Measurements from ENCODE around the gene DAAM1. TPM values are rescaled to one million over a fixed set of nuclear protein-coding genes. Genes with fewer than 3 reads are reported as not detected.

DAAM1 gene
- polyA plus RNA-seq, 6 donors from 2014 or later: 5.0 to 13.6 (median 10.2) TPM

DNA sequence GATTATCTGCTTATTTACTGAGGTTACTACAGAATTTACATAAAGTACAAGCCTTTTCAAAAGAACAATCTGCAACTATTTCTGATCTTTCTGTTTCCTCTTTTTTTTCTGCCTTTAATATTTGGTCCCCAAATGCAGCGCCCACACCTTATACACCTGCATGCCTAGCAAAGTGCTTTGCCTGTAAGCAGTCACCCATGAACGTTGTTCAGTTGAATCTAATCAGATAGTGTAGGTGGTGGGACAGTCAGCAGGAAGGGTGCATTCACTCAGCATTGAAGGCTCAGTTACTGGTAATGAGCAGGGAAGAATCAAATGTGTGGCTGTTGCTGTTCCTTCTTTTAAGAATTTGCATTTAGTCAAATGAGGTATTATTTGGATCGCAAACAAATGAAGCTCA is 168.3 kb downstream of the DAAM1 start:
- Mint-ChIP-seq H3K4me1 (peaks cover 56 to 73% (median 64%) of the 10 kb centered on the region in 3 donors), H3K36me3 (peaks cover 0 to 11% of the 10 kb centered on the region in 2 donors)

DNA sequence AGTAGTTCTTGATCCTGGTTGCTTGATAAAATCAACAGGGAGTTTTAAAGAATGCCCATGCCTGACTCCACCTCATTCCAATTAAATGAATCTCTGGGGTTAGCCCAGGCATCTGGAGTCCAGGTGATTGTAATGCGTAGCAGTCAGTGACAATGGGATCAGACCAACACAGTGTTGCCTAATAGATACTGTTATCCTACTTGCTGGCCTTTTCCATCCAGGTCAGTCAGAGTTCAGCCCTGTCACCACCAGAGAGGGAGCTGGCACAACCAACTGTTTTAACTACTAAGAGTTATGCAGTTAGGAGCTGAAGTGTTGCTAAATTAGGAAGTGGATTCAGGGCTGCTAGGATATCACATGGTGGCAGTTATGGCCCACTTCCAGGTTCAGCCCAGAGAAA is 169.6 kb downstream of the DAAM1 start:
- Mint-ChIP-seq H3K27ac (peak overlapping the region in 2 of 6 donors; percentile 66 to 75), H3K4me1 (peaks cover 54 to 71% (median 62%) of the 10 kb centered on the region in 3 donors), H3K27me3 (no peaks in the 10 kb centered on the region), H3K36me3 (peaks cover 0 to 11% of the 10 kb centered on the region in 2 donors), H3K9me3 (no peaks in the 10 kb centered on the region), H3K4me3 (peak overlapping the region in 1 of 8 donors; percentile 9)
- no peak for ATAC-seq (ENCODE audit: low read depth in 2 of 2)
- no peak for DNase-seq

More for the DNA sequence above, 168.3 kb downstream of the DAAM1 start:
- Mint-ChIP-seq H3K27me3 (no peaks in the 10 kb centered on the region), H3K27ac (peak overlapping the region in 4 of 6 donors; percentile 16 to 61 (median 42)), H3K9me3 (no peaks in the 10 kb centered on the region), H3K4me3 (peak overlapping the region in 7 of 8 donors; percentile 24 to 75 (median 47))
- ATAC-seq (ENCODE audit: low read depth in 2 of 2) (peak; percentile 65 to 70), DNase-seq (peak; percentile 5)

DNA sequence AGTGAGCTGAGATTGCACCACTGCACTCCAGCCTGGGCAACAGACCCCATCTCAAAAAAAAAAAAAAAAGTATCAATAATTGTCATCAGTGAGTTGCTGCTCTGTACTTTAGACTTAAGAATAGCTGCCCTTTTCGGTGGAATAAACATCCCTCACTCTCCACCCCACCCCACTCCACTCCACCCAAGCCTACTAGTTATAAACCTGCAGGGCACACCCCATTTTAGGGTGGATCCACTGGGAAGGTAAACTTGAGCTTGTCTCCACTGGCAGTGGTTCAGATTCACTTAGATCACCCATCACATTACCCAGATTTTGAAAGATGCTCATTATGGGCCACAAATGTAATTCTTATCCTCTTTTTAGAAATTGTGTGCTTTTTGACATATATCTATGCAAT is 170.3 kb downstream of the DAAM1 start:
- H3K27ac Mint-ChIP-seq: no peak overlapping the region
- no peak for DNase-seq
- H3K4me1 Mint-ChIP-seq: peaks cover 52 to 65% (median 58%) of the 10 kb centered on the region in 3 donors
- H3K27me3 Mint-ChIP-seq: no peaks in the 10 kb centered on the region
- no peak overlapping the region for H3K4me3 Mint-ChIP-seq
- peaks cover 0 to 17% of the 10 kb centered on the region in 2 donors for H3K36me3 Mint-ChIP-seq
- no peaks in the 10 kb centered on the region for H3K9me3 Mint-ChIP-seq
- no peak for ATAC-seq (ENCODE audit: low read depth in 2 of 2)

DNA sequence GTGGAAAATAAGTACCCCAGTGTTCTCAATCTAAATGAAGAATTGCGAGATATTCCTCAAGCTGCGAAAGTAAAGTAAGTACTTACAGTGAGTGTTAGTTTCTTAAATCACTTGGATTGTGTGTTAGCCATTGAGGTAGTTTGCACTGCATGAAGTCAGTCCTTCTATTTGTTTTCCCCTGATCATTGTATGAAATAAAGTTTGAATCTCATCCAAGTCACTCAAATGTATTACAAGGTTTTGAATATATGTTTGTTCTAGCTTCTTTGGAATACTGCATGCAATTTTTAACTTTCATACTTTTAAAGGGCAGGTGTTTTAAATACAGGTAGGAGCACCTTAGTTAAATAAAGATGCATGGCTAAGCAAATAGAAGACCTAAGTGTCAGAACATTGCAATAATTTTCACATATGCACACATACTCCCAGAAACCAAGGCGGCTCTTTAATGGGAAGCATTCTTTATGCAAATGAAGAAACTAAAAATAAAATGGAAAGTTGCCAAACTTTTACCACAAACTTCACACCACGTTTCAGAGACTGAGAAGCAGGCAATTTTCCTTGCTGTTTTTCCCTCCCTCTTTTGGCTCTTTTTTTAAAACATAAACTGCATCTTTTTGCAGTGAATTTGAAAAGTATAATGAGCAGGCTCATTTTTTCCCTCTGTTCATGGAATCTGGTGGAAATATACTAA is 171.1 kb downstream of the DAAM1 start:
- no peaks in the 10 kb centered on the region for H3K27me3 Mint-ChIP-seq
- no peak for DNase-seq
- H3K36me3 Mint-ChIP-seq: peaks cover 7 to 18% of the 10 kb centered on the region in 2 donors
- peak overlapping the region in 5 of 8 donors; percentile 3 to 62 (median 36) for H3K4me3 Mint-ChIP-seq
- peaks cover 52 to 59% (median 58%) of the 10 kb centered on the region in 3 donors for H3K4me1 Mint-ChIP-seq
- H3K9me3 Mint-ChIP-seq: no peaks in the 10 kb centered on the region
- no peak for ATAC-seq (ENCODE audit: low read depth in 2 of 2)
- H3K27ac Mint-ChIP-seq: peak overlapping the region in 1 of 6 donors; percentile 70

DNA sequence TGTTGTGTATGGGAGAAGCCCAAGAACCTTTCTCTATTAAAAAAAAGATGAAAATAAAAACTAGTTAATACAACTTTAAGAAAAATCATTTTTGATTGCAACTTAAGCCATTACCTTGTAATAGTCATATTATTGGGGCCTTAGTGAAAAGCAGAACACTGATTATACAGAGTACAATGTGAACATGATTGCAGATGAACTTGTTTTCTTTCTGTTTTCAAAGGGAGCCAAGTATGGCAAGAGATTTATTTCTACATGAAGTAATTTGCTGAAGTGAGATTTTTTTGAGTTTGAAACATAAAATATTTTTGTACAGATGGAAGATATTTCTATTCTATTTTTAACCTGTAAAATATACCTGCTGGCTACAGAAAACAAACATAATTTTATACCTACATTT is 171.8 kb downstream of the DAAM1 start:
- peaks cover 13 to 23% of the 10 kb centered on the region in 2 donors for H3K36me3 Mint-ChIP-seq
- no peaks in the 10 kb centered on the region for H3K9me3 Mint-ChIP-seq
- ATAC-seq (ENCODE audit: low read depth in 2 of 2) (no peak), DNase-seq (no peak)
- peak overlapping the region in 1 of 6 donors; percentile 87 for H3K27ac Mint-ChIP-seq
- peak overlapping the region in 4 of 8 donors; percentile 3 to 62 (median 35) for H3K4me3 Mint-ChIP-seq
- H3K27me3 Mint-ChIP-seq: no peaks in the 10 kb centered on the region
- peaks cover 49 to 59% (median 58%) of the 10 kb centered on the region in 3 donors for H3K4me1 Mint-ChIP-seq

DNA sequence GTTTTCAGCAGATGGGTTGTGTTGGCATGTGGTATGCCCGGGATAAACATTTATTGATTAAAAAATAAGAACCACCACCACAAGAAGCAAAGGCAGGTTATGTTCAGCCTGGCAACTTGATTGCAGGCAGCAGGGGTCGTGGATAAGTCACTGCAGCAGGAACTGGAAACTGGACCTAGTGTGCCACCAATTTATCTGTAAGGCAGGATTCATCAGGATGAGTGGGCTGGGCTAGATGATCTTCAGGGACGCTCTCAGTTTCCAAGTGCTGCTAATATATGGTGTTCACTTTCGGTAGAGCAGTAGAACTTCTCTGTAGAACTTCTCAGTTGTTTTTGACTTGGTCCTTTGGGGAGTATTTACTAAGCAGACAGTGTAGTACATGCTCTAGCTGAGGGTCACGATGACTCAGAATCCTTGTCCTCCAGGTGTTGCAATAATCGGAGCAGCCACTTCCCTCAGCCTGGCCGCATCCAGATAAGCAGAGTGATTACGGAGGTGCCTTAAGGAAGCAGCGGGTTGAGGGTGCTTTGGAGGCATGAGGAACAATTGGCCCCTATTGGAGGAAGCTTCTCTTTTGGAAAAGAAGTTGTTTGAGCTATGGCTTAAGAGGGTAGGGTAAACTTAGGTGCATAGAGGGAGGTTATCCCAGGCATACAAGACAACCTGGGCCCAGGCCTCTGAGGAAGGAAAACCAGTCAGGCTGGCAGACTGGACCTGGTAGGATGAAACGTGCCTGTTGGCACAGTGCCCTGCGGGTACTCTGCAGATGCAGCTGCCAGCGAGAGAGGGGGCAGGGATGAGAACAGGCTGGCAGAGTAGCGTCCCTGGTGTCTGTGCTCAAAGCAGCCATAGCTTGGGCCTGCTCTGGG is 172.7 kb downstream of the DAAM1 start:
- peak overlapping the region in 4 of 6 donors; percentile 23 to 87 (median 50) for H3K27ac Mint-ChIP-seq

DNA sequence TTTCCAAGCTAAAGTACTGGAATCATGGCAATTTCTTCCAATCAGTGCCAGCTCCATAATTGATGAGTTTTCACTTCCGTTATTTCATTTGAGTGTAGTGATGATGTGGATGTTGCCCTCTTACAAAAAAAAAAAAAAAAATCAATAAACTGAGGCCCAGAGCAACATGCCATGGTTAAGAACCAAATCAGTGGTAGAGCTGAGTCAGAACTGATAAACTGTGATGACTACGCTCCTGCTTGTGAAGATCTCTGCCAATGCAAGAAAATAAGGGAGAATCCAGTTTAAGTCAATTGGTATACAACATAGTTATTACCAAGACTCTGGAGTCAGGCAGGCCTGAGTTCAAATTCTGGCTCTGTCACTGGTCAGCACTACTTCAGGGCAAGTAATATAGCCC is 174.0 kb downstream of the DAAM1 start:
- ATAC-seq (ENCODE audit: low read depth in 2 of 2) (no peak), DNase-seq (no peak)
- no peak overlapping the region for H3K4me3 Mint-ChIP-seq
- peaks cover 32 to 41% (median 41%) of the 10 kb centered on the region in 3 donors for H3K4me1 Mint-ChIP-seq
- H3K36me3 Mint-ChIP-seq: peaks cover 18 to 31% of the 10 kb centered on the region in 2 donors
- H3K27me3 Mint-ChIP-seq: no peaks in the 10 kb centered on the region
- H3K27ac Mint-ChIP-seq: no peak overlapping the region
- H3K9me3 Mint-ChIP-seq: no peaks in the 10 kb centered on the region

More for the DNA sequence above, 172.7 kb downstream of the DAAM1 start:
- Mint-ChIP-seq H3K36me3 (peaks cover 13 to 23% of the 10 kb centered on the region in 2 donors), H3K27me3 (no peaks in the 10 kb centered on the region), H3K4me3 (peak overlapping the region in 7 of 8 donors; percentile 4 to 61 (median 36)), H3K9me3 (no peaks in the 10 kb centered on the region), H3K4me1 (peaks cover 44 to 54% (median 54%) of the 10 kb centered on the region in 3 donors)
- DNase-seq (no peak), ATAC-seq (ENCODE audit: low read depth in 2 of 2) (peak; percentile 21 to 42)

DNA sequence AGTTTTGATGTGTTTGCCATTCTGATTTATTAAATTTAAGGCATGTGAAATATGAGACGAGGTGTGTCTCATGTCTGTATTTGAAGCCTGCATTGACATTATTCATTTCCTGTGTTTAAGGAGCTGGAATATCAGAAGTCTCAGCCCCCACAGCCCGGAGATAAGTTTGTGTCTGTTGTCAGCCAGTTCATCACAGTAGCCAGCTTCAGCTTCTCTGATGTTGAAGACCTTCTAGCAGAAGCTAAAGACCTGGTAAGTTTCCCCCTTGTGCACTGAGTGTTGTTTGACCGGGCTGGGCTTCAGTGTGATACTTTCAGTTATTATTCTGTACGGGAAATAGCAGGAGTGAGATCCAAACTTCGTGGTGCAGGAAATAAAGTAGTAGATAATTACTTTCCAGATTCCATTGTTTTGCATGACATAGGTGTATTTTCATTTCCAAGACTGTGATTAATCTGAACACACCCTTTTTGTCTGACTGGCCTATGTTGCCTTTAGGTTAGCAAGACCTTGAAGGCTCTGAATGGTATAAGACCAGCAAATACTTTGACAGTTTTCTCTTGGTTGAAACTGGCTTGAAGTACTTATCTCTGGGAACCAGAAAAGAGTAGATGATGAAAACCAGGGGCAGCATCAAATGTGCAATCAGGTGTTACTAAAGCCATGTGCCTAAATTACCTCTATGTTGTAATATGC is 175.2 kb downstream of the DAAM1 start:
- no peak for DNase-seq
- no peaks in the 10 kb centered on the region for H3K27me3 Mint-ChIP-seq
- no peak overlapping the region for H3K27ac Mint-ChIP-seq
- ATAC-seq (ENCODE audit: low read depth in 2 of 2): no peak
- H3K9me3 Mint-ChIP-seq: no peaks in the 10 kb centered on the region
- peaks cover 27 to 40% of the 10 kb centered on the region in 2 donors for H3K36me3 Mint-ChIP-seq
- no peak overlapping the region for H3K4me3 Mint-ChIP-seq
- H3K4me1 Mint-ChIP-seq: peaks cover 26 to 30% (median 30%) of the 10 kb centered on the region in 3 donors

DNA sequence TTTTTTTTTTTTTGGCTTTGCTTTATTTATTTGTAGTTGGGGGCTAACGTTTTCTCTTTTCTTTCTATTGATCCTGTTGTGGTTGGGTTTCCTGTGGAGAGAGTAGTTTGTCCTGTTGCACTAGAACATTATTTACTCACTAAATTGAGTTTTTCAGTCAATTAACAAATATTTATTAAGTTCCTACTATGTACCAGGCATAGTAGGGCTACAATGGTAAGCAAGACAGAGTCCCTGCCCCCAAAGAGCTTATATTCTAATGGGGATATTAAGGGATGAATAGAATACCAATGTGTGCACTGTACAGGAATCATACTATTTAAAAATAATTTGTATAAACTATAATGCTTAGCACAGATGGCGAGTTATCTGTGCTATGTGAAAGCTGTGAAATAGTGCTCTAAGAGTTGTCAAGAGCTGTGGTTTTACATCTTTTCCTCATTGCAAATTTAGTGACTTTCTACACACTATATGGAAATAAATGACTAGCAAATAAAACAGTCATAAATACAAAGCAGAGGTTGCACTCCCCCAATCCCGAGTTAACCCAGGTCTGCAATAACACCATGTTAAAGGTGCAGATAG is 181.8 kb downstream of the DAAM1 start:
- H3K36me3 Mint-ChIP-seq: peaks cover 20 to 22% of the 10 kb centered on the region in 2 donors
- H3K27ac Mint-ChIP-seq: no peak overlapping the region
- no peak overlapping the region for H3K4me3 Mint-ChIP-seq

DNA sequence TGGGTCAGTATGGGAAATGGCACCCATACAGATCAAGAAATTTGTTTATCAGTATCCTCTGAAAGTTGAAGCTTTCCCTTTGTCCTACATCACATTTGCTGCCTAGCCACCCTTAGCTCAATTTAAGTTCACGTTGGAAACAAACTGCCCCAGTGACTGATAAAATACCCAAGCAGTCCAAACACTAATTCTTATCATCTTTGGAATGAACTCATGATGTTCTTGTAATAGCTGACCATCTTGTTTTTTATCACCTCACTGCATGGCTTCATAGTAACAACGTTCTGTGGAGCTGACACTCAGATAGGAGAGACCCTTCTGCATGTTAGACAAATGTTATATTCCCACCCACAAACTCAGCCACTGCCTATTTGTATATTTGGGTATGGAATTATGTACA is 183.3 kb downstream of the DAAM1 start:
- DNase-seq: no peak
- Mint-ChIP-seq H3K9me3 (no peaks in the 10 kb centered on the region), H3K4me3 (no peak overlapping the region), H3K36me3 (peaks cover 18 to 20% of the 10 kb centered on the region in 2 donors), H3K27ac (no peak overlapping the region), H3K4me1 (no peaks in the 10 kb centered on the region), H3K27me3 (no peaks in the 10 kb centered on the region)
- ATAC-seq (ENCODE audit: low read depth in 2 of 2): no peak

More for the DNA sequence above, 181.8 kb downstream of the DAAM1 start:
- Mint-ChIP-seq H3K9me3 (no peaks in the 10 kb centered on the region), H3K27me3 (no peaks in the 10 kb centered on the region), H3K4me1 (no peaks in the 10 kb centered on the region)
- no peak for DNase-seq
- ATAC-seq (ENCODE audit: low read depth in 2 of 2): no peak

DNA sequence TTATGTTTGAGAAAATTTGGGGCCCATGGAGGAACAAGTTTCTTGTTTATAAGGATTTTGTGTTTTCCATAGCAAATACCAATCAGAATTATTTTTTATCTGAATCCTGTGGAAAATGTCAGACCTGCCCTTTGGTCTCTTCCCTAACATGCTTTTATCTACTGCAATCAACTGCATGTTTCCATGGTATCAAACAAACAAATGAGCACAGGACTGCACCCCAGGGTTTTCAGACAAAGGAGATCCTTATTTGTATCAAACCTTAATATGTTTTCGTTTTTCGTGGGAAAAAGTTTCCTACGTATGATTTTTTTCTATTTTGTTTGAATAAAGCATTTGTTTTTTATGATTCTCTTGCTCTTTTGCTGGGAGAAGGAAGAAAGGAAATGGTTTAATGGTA is 185.6 kb downstream of the DAAM1 start:
- no peak for DNase-seq
- H3K4me1 Mint-ChIP-seq: no peaks in the 10 kb centered on the region
- no peaks in the 10 kb centered on the region for H3K9me3 Mint-ChIP-seq
- ATAC-seq (ENCODE audit: low read depth in 2 of 2): no peak
- peaks cover 2 to 3% of the 10 kb centered on the region in 2 donors for H3K36me3 Mint-ChIP-seq
- no peak overlapping the region for H3K27ac Mint-ChIP-seq
- no peaks in the 10 kb centered on the region for H3K27me3 Mint-ChIP-seq
- H3K4me3 Mint-ChIP-seq: no peak overlapping the region

DNA sequence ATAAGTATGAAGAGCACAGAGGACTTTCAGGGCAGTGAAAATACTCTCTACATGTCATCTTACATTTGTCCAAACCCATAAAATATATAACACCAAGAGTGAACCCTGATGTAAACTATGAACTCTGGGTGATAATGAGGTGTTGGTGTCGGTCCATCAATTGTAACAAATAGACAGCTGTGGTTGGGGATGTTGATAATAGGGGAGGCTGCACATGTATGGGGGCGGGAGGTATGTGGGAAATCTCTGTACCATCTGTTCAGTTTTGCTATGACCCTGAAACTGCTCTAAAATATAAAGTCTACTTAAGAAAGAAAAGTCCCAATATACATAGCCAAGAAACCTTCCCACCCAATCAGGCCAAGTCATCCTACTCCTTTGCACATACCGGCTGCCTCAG is 188.2 kb downstream of the DAAM1 start:
- ATAC-seq (ENCODE audit: low read depth in 2 of 2) (no peak), DNase-seq (no peak)
- Mint-ChIP-seq H3K9me3 (peaks cover 0 to 2% (median 0%) of the 10 kb centered on the region in 7 donors), H3K4me1 (no peaks in the 10 kb centered on the region), H3K27ac (no peak overlapping the region), H3K27me3 (no peaks in the 10 kb centered on the region), H3K36me3 (no peaks in the 10 kb centered on the region), H3K4me3 (no peak overlapping the region)

DNA sequence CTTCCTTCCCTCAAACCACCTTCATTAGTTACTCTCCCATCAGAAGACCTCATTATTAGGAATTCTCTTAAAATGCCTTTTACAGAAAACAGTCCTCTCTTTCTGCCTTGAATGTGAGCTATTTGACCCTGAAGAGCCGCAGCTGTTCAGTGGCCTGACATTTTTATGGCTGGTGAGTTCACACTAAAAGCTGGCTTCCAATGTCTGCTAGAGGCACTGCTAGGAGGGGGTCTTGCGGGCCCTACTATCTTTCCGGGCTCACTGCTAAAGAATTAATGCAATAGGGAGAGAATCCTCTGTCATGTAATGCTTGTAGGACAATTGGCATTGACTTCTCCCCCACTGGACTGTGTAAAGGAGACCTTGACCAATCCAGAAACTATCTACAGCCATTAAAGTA is 189.0 kb downstream of the DAAM1 start:
- Mint-ChIP-seq H3K27me3 (no peaks in the 10 kb centered on the region), H3K9me3 (peaks cover 0 to 4% (median 0%) of the 10 kb centered on the region in 7 donors), H3K36me3 (no peaks in the 10 kb centered on the region), H3K4me3 (no peak overlapping the region), H3K4me1 (no peaks in the 10 kb centered on the region), H3K27ac (no peak overlapping the region)
- ATAC-seq (ENCODE audit: low read depth in 2 of 2): no peak
- DNase-seq: no peak

Data from naive B cell (primary cell).